Uterus (tissue), 2 donors: Measurements from ENCODE around the gene BMPR1B.

Source experiments
- POLR2A ChIP-seq, 2 donors: fragments of 450-650 bp; IDR thresholded peaks; one replicate each; pipeline ENCODE4 v1.6.1; 2016; ENCODE audit warnings: antibody characterized with exemption in 2 of 2, mild to moderate bottlenecking in 1 of 2, moderate library complexity in 1 of 2
- TF ChIP-seq, protein P1 (sequence below), 4 experiments: fragments of 200-600 bp in 2 of 4; fragments of 450-650 bp in 2 of 4; sonication (generic) in 2 of 4; IDR thresholded peaks; one replicate each; pipeline ENCODE4 v1.5.1; 2016 to 2019; ENCODE audit warnings: antibody characterized with exemption in 4 of 4, mild to moderate bottlenecking in 2 of 4, moderate library complexity in 1 of 4

DNA sequence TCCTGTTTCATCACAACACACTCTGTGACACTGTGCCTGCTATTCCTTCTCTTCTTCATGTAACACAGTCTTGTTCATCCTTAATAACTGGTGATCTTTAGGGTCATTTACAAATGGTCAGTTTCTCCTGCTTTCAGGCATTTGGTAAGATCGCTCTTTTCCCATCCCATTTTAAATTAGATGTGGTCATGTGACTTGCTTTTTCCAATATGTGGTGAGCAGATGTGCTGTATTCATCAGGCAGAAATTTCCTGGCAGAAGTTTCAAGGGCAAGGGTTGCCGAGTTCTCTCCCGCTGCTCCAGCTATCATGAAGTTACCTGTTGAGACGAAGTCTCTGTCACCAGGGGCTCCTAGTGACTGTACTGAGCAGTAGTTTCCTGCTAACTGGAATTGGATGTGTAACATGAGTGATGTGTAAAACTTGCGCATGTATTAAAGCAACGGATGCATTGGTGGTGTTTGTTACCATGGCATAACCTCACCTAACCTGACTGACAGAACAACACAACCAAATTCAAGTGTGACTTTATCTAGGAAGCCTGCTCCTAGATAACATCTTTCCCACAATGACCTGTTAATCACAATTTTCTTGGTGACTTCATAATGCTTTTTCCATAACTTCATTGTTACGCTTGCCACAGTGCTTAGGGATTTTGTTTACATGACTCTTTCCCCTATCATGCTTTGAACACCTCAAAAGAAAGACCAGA is 29.5 kb upstream of the BMPR1B start:
- TF ChIP-seq, protein P1, sequence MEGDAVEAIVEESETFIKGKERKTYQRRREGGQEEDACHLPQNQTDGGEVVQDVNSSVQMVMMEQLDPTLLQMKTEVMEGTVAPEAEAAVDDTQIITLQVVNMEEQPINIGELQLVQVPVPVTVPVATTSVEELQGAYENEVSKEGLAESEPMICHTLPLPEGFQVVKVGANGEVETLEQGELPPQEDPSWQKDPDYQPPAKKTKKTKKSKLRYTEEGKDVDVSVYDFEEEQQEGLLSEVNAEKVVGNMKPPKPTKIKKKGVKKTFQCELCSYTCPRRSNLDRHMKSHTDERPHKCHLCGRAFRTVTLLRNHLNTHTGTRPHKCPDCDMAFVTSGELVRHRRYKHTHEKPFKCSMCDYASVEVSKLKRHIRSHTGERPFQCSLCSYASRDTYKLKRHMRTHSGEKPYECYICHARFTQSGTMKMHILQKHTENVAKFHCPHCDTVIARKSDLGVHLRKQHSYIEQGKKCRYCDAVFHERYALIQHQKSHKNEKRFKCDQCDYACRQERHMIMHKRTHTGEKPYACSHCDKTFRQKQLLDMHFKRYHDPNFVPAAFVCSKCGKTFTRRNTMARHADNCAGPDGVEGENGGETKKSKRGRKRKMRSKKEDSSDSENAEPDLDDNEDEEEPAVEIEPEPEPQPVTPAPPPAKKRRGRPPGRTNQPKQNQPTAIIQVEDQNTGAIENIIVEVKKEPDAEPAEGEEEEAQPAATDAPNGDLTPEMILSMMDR (IDR thresholded peaks at IDR 0.05), result no peak
- TF ChIP-seq POLR2A (IDR thresholded peaks at IDR 0.05), result no peak
